GM19099 (cell line): ENCODE measurements around the gene FGF8.

ENCODE experiments used
- POLR2A ChIP-seq: IDR thresholded peaks from 3 replicates; pipeline ENCODE4 v1.6.1; 2011; ENCODE audit warnings: low read depth; ENCODE audit not compliant: insufficient read length; ENCODE audit errors: extremely low read depth

The FGF8 gene

DNA sequence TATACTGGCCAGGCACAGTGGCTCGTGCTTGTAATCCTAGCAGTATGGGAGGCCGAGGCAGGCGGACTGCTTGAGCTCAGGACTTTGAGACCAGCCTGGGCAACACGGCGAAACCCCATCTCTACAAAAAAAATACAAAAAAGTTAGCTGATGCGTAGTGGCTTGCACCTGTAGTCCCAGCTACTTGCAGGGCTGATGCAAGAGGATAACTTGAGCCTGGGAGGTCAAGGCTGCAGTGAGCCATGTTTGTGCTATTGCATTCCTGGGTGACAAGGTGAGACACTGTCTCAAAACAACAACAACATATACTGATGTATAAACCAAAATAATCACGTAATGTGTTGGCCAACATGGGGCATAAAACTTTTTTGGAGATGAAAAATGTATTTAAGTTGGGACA, 13.8 kb upstream of the FGF8 start:
- no peak for TF ChIP-seq POLR2A

- TF ChIP-seq POLR2A: peak; percentile 18
Observed at GRCh38 chr10:101785801-101786200, 9.9 kb upstream of the FGF8 start.

GRCh38 chr10:101784558-101784957, 8.6 kb upstream of the FGF8 start:
- TF ChIP-seq POLR2A: no peak

- TF ChIP-seq POLR2A: no peak
Observed at GRCh38 chr10:101783736-101784118, 7.8 kb upstream of the FGF8 start.

DNA sequence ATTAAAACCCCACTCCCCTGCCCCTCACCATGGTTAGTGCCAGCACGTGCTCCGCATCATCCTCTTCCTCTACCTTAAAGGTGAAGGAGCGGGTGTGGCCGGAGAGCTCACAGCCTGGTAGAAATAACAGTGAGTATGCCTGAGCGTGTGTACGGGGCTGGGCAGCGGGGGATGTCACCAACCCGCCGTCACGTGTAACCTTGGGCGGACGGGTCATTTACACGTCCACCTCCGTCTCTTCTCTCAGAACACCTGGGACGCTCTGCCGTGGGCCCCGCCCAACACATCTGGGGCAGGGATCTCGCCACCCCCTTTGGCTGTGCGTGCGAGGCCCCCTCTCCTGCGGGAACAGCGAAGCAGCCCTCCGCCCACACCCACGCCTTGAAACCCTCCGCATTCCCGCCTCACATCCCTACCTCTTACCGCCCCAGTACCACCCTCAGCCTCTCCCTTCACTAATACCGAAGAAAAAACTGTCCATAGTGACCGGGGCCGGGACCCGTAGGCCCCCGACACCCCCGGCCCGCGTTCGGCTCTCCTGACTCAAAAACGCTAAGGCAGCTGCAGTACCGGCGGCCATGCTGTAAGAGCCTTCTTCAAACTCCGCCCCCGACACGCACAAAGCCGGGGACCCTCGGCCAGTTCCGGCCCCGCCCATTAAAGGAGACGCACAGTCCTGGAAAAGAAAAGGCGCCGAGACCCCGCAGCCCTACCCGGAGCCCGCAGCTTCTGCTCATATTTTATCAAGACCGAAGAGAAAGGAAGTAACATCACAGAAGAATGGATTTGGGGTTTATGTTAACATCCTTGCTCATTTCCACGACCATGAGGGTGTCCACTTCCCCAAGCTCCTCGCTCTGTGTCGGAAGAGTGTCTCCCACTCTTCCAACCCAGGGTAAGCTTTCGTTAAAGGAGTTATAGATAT, 7.2 kb upstream of the FGF8 start, which contains the start of gene NPM3:
NPM3 (minus strand) TSS at position 636 of the 925 bp plus-strand sequence; CDS start at position 580, 56 bp downstream.
- TF ChIP-seq POLR2A: peak; percentile 71

- no peak for TF ChIP-seq POLR2A
Observed at GRCh38 chr10:101781984-101782810, 6.3 kb upstream of the FGF8 start.

- no peak for TF ChIP-seq POLR2A
Observed at GRCh38 chr10:101781655-101781983, 5.7 kb upstream of the FGF8 start.

- TF ChIP-seq POLR2A: no peak
Observed at GRCh38 chr10:101780818-101781654, 5.1 kb upstream of the FGF8 start.

DNA sequence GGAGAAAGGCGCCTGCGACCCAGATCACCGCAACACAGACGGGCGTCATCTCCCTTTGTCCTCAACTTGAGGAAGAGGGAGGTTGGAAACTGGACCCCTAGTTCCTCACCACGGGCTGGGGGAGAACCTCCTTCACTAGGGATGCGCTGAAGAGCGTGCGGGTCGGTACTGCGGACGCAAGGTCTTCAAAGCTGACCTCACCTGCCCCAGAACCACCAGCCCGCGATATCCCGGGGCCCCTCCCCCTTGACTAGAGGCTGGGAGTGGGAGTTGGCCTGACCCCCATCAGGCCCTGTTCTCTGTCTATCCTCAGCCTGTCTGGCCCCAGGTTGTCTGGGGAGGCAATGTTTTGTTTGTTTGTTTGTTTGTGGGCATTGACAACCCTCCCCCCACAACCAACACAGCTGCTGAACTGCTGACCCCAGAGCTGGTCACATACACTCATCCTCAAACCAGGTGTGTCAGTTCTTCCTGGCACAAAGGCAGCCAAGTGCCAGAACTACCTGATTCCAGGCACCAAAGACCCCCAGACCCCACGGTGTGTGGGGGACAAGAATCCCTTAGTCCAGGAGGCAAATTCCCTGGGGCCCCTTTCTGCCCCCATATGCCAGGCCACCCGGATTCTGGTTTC, 4.4 kb upstream of the FGF8 start:
- no peak for TF ChIP-seq POLR2A

GRCh38 chr10:101779544-101780186, 3.8 kb upstream of the FGF8 start:
- TF ChIP-seq POLR2A: peak; percentile 2

GRCh38 chr10:101778781-101779543, 3.0 kb upstream of the FGF8 start:
- peak; percentile 13 for TF ChIP-seq POLR2A

GRCh38 chr10:101778151-101778780, 2.4 kb upstream of the FGF8 start:
- TF ChIP-seq POLR2A: no peak

DNA sequence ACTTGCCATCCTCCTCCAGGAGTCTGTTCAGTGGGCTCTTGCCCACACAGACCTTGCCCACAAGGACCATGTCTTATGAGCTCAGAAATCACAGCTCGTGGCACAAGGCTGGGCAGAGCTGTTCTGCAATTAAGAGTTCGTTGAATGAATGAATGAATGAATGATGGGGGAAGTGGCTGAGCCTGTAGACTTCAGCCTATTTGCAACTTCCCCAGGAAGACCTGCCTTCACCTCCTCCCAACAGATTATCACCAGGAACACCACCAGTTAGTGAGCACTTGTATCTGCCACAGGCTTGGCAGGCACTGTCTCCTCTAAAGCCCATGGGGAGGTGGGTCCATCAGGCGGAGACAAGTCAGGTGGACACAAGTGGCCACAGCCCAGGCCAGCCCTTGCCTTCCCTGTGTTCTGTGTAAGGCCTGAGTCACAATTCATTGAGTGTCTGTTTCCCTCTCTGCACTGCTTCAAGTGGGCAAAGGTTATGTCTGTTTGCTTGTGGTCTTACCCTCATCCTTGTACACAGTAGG, 1.8 kb upstream of the FGF8 start:
- no peak for TF ChIP-seq POLR2A
